HepG2 (cell line): ENCODE results near the gene RP2. TPM values are rescaled to one million over a fixed set of nuclear protein-coding genes. Genes with fewer than 3 reads are reported as not detected.
A peak's percentile ranks its signal among the peaks of the same experiment; 100 is the strongest.

ENCODE experiments used
- ATAC-seq: fragments of 200-7000 bp; cut with Tn5 transposase; 3 replicates; pipeline ENCODE4 v1.9.1; 2020; ENCODE audit warnings: mild to moderate bottlenecking, moderate library complexity
- BruUV-seq: library from RNA; stranded (reverse); fragments of 400-500 nt; replicated peaks from 2 replicates; lab custom pipeline; 2021; lab: Mats Ljungman, UMichigan
- CTCF ChIA-PET: fragments of 300-600 bp; formaldehyde crosslinking; extraction: SDS; loops from one replicate; lab custom pipeline; 2021; ENCODE audit warnings: low total read pairs, inconsistent platforms, low intra/inter-chr PET ratio; lab: Yijun Ruan, JAX
- POLR2A ChIA-PET: fragments of 350-600 bp; sonication (Branson Sonifier 250); formaldehyde crosslinking; loops from one replicate; lab custom pipeline; 2020; ENCODE audit warnings: antibody characterized with exemption, inconsistent platforms; lab: Yijun Ruan, JAX
- DNase-seq: peaks from one replicate; pipeline ENCODE4 v3.0.0-alpha.2; 2015; ENCODE audit warnings: low spot score
- FAIRE-seq: peaks from 3 replicates; lab custom pipeline; 2011; peaks lifted over from hg19 to GRCh38; lab: Jason Lieb, UNC
- H2AFZ ChIP-seq: one replicate; pipeline ENCODE4 v1.6.1; 2011; ENCODE audit warnings: low read length, inconsistent platforms
- H3K27ac ChIP-seq: fragments of 300-600 bp; 3 replicates; pipeline ENCODE4 v1.8.0; 2011; ENCODE audit warnings: mixed run types, mild to moderate bottlenecking, mixed read lengths, low read length, inconsistent platforms; ENCODE audit not compliant: insufficient read depth; ENCODE audit errors: extremely low read length
- H3K27me3 ChIP-seq, 2 experiments: fragments of 200-600 bp in 1 of 2; 2 replicates in 1 of 2; 3 replicates in 1 of 2; pipeline versions ENCODE4 v1.6.0 to v1.8.0; 2011; ENCODE audit warnings: low read length in 2 of 2, mild to moderate bottlenecking in 2 of 2, moderate library complexity in 2 of 2, inconsistent platforms in 1 of 2; ENCODE audit not compliant: insufficient read depth in 2 of 2, control insufficient read depth in 1 of 2
- H3K36me3 ChIP-seq, 2 experiments: fragments of 200-600 bp in 1 of 2; replicated peaks in 1 of 2; 2 replicates in 1 of 2; 3 replicates in 1 of 2; pipeline versions ENCODE4 v1.5.1 to v1.8.0; 2011; ENCODE audit warnings: low read length in 2 of 2, inconsistent platforms in 1 of 2; ENCODE audit not compliant: insufficient read depth in 2 of 2, control insufficient read depth in 1 of 2
- H3K4me1 ChIP-seq: 2 replicates; pipeline ENCODE4 v1.5.1; 2012; ENCODE audit warnings: low read length, inconsistent platforms; ENCODE audit not compliant: insufficient read depth
- H3K4me2 ChIP-seq: 2 replicates; pipeline ENCODE4 v1.6.0; 2011; ENCODE audit warnings: low read depth, low read length, inconsistent platforms
- H3K4me3 ChIP-seq, 3 experiments: fragments of 200-600 bp in 1 of 3; sonication (generic), shearing (Covaris generic) in 1 of 3; replicated peaks in 1 of 3; 2 replicates each; pipeline ENCODE4 v1.5.1; 2011 to 2016; ENCODE audit warnings: low read length in 3 of 3, inconsistent platforms in 2 of 3, low read depth in 2 of 3, mild to moderate bottlenecking in 2 of 3, control low read depth in 1 of 3, mixed read lengths in 1 of 3; ENCODE audit not compliant: insufficient read depth in 1 of 3
- H3K79me2 ChIP-seq: one replicate; pipeline ENCODE4 v1.6.1; 2011; ENCODE audit warnings: low read length, inconsistent platforms; ENCODE audit not compliant: insufficient read depth
- H3K9ac ChIP-seq: 2 replicates; pipeline ENCODE4 v1.6.0; 2011; ENCODE audit warnings: mild to moderate bottlenecking, low read depth, low read length, inconsistent platforms; ENCODE audit not compliant: insufficient read depth
- H3K9me3 ChIP-seq: 2 replicates; pipeline ENCODE4 v1.5.1; 2012; ENCODE audit warnings: mild to moderate bottlenecking, low read length
- H4K20me1 ChIP-seq: 2 replicates; pipeline ENCODE4 v1.6.0; 2011; ENCODE audit warnings: inconsistent platforms, mild to moderate bottlenecking, low read length, moderate library complexity; ENCODE audit not compliant: insufficient read depth
- ATAD3A ChIP-seq: sonication (generic); formaldehyde crosslinking; IDR thresholded peaks from 2 replicates; pipeline ENCODE4 v1.4.0; 2020; ENCODE audit warnings: missing genetic modification reagents
- CCAR2 ChIP-seq: fragments of 200-400 bp; formaldehyde crosslinking; optimal IDR thresholded peaks from 2 replicates; pipeline ENCODE3; 2018; ENCODE audit warnings: low read depth, mild to moderate bottlenecking, low read length, moderate library complexity
- GATA4 ChIP-seq: sonication (generic); IDR thresholded peaks from 2 replicates; pipeline ENCODE4 v1.6.1; 2016; ENCODE audit warnings: antibody characterized with exemption, low read depth, borderline replicate concordance
- KLF11 ChIP-seq: IDR thresholded peaks from 2 replicates; pipeline ENCODE4 v1.6.1; 2016; ENCODE audit warnings: missing compliant biosample characterization
- MATR3 ChIP-seq: sonication (generic); formaldehyde crosslinking; IDR thresholded peaks from 2 replicates; pipeline ENCODE4 v1.4.0; 2020; ENCODE audit warnings: missing genetic modification reagents
- MTF2 ChIP-seq: sonication (generic); formaldehyde crosslinking; IDR thresholded peaks from 2 replicates; pipeline ENCODE4 v1.5.0; 2020; ENCODE audit warnings: missing genetic modification reagents, borderline replicate concordance
- RFX3 ChIP-seq: IDR thresholded peaks from 2 replicates; pipeline ENCODE4 v1.6.1; 2016; ENCODE audit warnings: missing biosample characterization, missing genetic modification reagents
- SALL2 ChIP-seq: sonication (generic); formaldehyde crosslinking; IDR thresholded peaks from 2 replicates; pipeline ENCODE4 v1.8.1; 2023; ENCODE audit warnings: mild to moderate bottlenecking, missing genetic modification reagents, inconsistent platforms
- SNAPC2 ChIP-seq: sonication (generic); formaldehyde crosslinking; IDR thresholded peaks from 2 replicates; pipeline ENCODE4 v1.8.1; 2022; ENCODE audit warnings: mild to moderate bottlenecking, missing genetic modification reagents
- ZNF256 ChIP-seq: sonication (generic); formaldehyde crosslinking; conservative IDR thresholded peaks from 2 replicates; pipeline ENCODE4 v1.4.0; 2020; ENCODE audit warnings: missing genetic modification reagents
- ZNF296 ChIP-seq: sonication (generic); formaldehyde crosslinking; conservative IDR thresholded peaks from 2 replicates; pipeline ENCODE4 v1.5.0; 2020; ENCODE audit warnings: mild to moderate bottlenecking, missing genetic modification reagents
- ZNF441 ChIP-seq: sonication (generic); formaldehyde crosslinking; IDR thresholded peaks from 2 replicates; pipeline ENCODE4 v1.7.0; 2021; ENCODE audit warnings: missing genetic modification reagents, borderline replicate concordance
- ZNF451 ChIP-seq: sonication (generic); formaldehyde crosslinking; IDR thresholded peaks from 2 replicates; pipeline ENCODE4 v1.5.0; 2020; ENCODE audit warnings: mild to moderate bottlenecking, missing genetic modification reagents
- ZNF543 ChIP-seq: sonication (generic); formaldehyde crosslinking; IDR thresholded peaks from 2 replicates; pipeline ENCODE4 v1.4.0; 2020; ENCODE audit warnings: mild to moderate bottlenecking, missing genetic modification reagents
- ZNF691 ChIP-seq: sonication (generic); formaldehyde crosslinking; IDR thresholded peaks from 2 replicates; pipeline ENCODE4 v1.4.0; 2020; ENCODE audit warnings: missing genetic modification reagents, low read depth, mild to moderate bottlenecking, borderline replicate concordance
- WGBS: methylation state at CpG from one replicate; pipeline ENCODE4 v1.1.6; 2017; ENCODE audit warnings: low lambda C conversion rate; 5-methylcytosine and 5-hydroxymethylcytosine counted together
- in situ Hi-C: cut with HindIII; loops from 2 replicates; pipeline ENCODE4 v1.10.0; 2017; ENCODE audit warnings: low pct_unique_long_range_greater_than_20kb; ENCODE audit not compliant: extremely low pct_ligation_motif_present
- intact Hi-C: fragments of 100-400 bp; cut with micrococcal nuclease; formaldehyde crosslinking; loops from one replicate; pipeline ENCODE4 v1.10.0; 2022; ENCODE audit not compliant: unreplicated experiment
- polyA plus RNA-seq, 8 experiments: library from polyadenylated mRNA; depleted of rRNA in 3 of 8; stranded (reverse) in 7 of 8; unstranded in 1 of 8; fragments of >200 nt; fragmentation: Illumina TruSeq in 4 of 8; extraction: Trizol in 4 of 8; gene quantifications; 2 replicates each; pipeline versions ENCODE4 v1.2.1 to v1.2.3, GENCODE V29; 2011 to 2016; ENCODE audit warnings: low read depth in 4 of 8, missing spikeins in 1 of 8, mixed read lengths in 1 of 8; ENCODE audit not compliant: insufficient read depth in 1 of 8
- total RNA-seq, 5 experiments: library from RNA; depleted of rRNA; stranded (reverse); fragments of >200 nt; fragmentation: Illumina TruSeq; extraction: Trizol; gene quantifications; 2 replicates each; pipeline ENCODE4 v1.2.3, GENCODE V29; 2016; ENCODE audit warnings: low read depth in 1 of 5
- TF ChIP-seq, protein P1 (sequence below): sonication (generic); formaldehyde crosslinking; IDR thresholded peaks from 2 replicates; pipeline ENCODE4 v1.5.0; 2020; ENCODE audit warnings: missing genetic modification reagents
- TF ChIP-seq, protein P2 (sequence below): sonication (generic); formaldehyde crosslinking; IDR thresholded peaks from 2 replicates; pipeline ENCODE4 v1.4.0; 2020; ENCODE audit warnings: missing genetic modification reagents, borderline replicate concordance

The RP2 gene
- total and polyA plus RNA-seq, 2 of the 13 experiments (the other 11 are each of a cell fraction or from before 2014, with no cell fraction given): 5.0 to 9.9 TPM

DNA sequence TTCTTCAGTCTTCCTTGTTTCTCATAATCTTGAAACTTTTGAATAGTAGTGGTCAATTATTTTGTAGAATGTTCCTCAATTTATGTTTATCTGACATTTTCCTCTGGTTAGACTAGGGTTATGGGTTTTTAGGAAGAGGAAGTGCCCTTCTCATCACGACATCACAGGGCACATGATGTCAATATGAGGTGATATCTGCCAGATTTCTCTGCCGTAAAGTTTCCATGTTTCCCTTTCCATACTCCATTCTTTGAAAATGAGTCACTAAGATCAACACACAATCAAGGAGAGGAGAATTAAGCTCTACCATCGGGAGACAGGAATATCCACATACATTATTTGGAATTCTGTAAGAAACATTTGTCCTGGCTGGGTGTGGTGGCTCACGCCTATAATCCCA is 28.4 kb downstream of the RP2 start:
- FAIRE-seq: no peak
- Histone ChIP-seq H3K9ac (no peak overlapping the region), H4K20me1 (no peaks in the 10 kb centered on the region), H3K9me3 (no peaks in the 10 kb centered on the region), H2AFZ (no peak overlapping the region), H3K4me2 (no peak overlapping the region), H3K27me3 (no peaks in the 10 kb centered on the region), H3K4me1 (0 out of 2 replicates have a peak, but pooled peaks cover 7% of the 10 kb centered on the region), H3K27ac (no peak overlapping the region), H3K36me3 (no peaks in the 10 kb centered on the region), H3K4me3 (no peak overlapping the region), H3K79me2 (no peaks in the 10 kb centered on the region)
- BruUV-seq: no TSS peak
- in situ Hi-C loops (no loop called here), intact Hi-C loops (no loop called here)
- CTCF ChIA-PET: no interaction called here
- TF ChIP-seq SNAPC2 (CRISPR knock-in tag) (no peak), KLF11 (CRISPR knock-in tag) (no peak), ZNF441 (CRISPR knock-in tag) (no peak), ZNF296 (CRISPR knock-in tag) (no peak), ATAD3A (no peak), GATA4 (no peak), SALL2 (CRISPR knock-in tag) (no peak), CCAR2 (no peak), MTF2 (CRISPR knock-in tag) (no peak), ZNF451 (CRISPR knock-in tag) (no peak), ZNF691 (CRISPR knock-in tag) (no peak), ZNF256 (CRISPR knock-in tag) (no peak), RFX3 (CRISPR knock-in tag) (no peak), ZNF543 (CRISPR knock-in tag) (no peak), MATR3 (CRISPR knock-in tag) (no peak)
- TF ChIP-seq, protein P1, sequence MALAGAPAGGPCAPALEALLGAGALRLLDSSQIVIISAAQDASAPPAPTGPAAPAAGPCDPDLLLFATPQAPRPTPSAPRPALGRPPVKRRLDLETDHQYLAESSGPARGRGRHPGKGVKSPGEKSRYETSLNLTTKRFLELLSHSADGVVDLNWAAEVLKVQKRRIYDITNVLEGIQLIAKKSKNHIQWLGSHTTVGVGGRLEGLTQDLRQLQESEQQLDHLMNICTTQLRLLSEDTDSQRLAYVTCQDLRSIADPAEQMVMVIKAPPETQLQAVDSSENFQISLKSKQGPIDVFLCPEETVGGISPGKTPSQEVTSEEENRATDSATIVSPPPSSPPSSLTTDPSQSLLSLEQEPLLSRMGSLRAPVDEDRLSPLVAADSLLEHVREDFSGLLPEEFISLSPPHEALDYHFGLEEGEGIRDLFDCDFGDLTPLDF: no peak
- TF ChIP-seq, protein P2, sequence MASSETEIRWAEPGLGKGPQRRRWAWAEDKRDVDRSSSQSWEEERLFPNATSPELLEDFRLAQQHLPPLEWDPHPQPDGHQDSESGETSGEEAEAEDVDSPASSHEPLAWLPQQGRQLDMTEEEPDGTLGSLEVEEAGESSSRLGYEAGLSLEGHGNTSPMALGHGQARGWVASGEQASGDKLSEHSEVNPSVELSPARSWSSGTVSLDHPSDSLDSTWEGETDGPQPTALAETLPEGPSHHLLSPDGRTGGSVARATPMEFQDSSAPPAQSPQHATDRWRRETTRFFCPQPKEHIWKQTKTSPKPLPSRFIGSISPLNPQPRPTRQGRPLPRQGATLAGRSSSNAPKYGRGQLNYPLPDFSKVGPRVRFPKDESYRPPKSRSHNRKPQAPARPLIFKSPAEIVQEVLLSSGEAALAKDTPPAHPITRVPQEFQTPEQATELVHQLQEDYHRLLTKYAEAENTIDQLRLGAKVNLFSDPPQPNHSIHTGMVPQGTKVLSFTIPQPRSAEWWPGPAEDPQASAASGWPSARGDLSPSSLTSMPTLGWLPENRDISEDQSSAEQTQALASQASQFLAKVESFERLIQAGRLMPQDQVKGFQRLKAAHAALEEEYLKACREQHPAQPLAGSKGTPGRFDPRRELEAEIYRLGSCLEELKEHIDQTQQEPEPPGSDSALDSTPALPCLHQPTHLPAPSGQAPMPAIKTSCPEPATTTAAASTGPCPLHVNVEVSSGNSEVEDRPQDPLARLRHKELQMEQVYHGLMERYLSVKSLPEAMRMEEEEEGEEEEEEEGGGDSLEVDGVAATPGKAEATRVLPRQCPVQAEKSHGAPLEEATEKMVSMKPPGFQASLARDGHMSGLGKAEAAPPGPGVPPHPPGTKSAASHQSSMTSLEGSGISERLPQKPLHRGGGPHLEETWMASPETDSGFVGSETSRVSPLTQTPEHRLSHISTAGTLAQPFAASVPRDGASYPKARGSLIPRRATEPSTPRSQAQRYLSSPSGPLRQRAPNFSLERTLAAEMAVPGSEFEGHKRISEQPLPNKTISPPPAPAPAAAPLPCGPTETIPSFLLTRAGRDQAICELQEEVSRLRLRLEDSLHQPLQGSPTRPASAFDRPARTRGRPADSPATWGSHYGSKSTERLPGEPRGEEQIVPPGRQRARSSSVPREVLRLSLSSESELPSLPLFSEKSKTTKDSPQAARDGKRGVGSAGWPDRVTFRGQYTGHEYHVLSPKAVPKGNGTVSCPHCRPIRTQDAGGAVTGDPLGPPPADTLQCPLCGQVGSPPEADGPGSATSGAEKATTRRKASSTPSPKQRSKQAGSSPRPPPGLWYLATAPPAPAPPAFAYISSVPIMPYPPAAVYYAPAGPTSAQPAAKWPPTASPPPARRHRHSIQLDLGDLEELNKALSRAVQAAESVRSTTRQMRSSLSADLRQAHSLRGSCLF: no peak
- ATAC-seq: no peak
- POLR2A ChIA-PET: no interaction called here
- DNase-seq: peak; percentile 0
- WGBS: 82% methylated on average over 4 of the region's 4 CpGs
